Caco-2 (cell line): ENCODE results near the gene ARHGEF33. TPM values are rescaled to one million over a fixed set of nuclear protein-coding genes. Genes with fewer than 3 reads are reported as not detected.

ENCODE experiments used
- BruUV-seq: library from RNA; stranded (reverse); fragments of 400-500 nt; replicated peaks from 2 replicates; lab custom pipeline; 2021; lab: Mats Ljungman, UMichigan
- CTCF ChIA-PET: fragments of 300-600 bp; sonication (Branson Sonifier 250); formaldehyde crosslinking; loops from one replicate; lab custom pipeline; 2022; ENCODE audit warnings: antibody characterized with exemption; lab: Charles Lee
- POLR2A ChIA-PET: fragments of 300-600 bp; sonication (Branson Sonifier 250); formaldehyde crosslinking; loops from one replicate; lab custom pipeline; 2022; ENCODE audit warnings: antibody characterized with exemption; lab: Charles Lee
- DNase-seq, 2 experiments: peaks; one replicate each; pipeline versions ENCODE4 v3.0.0 to v3.0.0-alpha.2; 2020 to 2022
- H3K27me3 ChIP-seq: replicated peaks from 2 replicates; pipeline ENCODE4 v1.6.0; 2011; ENCODE audit warnings: low read length; ENCODE audit not compliant: control insufficient read depth, insufficient read depth
- H3K36me3 ChIP-seq: 2 replicates; pipeline ENCODE4 v1.5.1; 2011; ENCODE audit warnings: low read length; ENCODE audit not compliant: control insufficient read depth, insufficient read depth
- H3K4me1 ChIP-seq: fragments of 250-450 bp; sonication (Bioruptor Pico); 2 replicates; pipeline ENCODE4 v1.5.1; 2020; ENCODE audit warnings: mild to moderate bottlenecking
- H3K4me3 ChIP-seq: 2 replicates; pipeline ENCODE4 v1.5.1; 2011; ENCODE audit warnings: low read depth, mild to moderate bottlenecking, control low read depth, low read length
- H3K9me3 ChIP-seq: fragments of 250-450 bp; sonication (Bioruptor Pico); 2 replicates; pipeline ENCODE4 v1.5.1; 2020; ENCODE audit warnings: mild to moderate bottlenecking, moderate library complexity
- H3K27ac Mint-ChIP-seq: one replicate; pipeline ENCODE4 v1.8.0; 2022; ENCODE audit warnings: mixed read lengths; ENCODE audit not compliant: unreplicated experiment
- H3K27me3 Mint-ChIP-seq: one replicate; pipeline ENCODE4 v1.8.0; 2022; ENCODE audit warnings: mixed read lengths; ENCODE audit not compliant: insufficient read depth, unreplicated experiment
- H3K36me3 Mint-ChIP-seq: one replicate; pipeline ENCODE4 v1.8.0; 2022; ENCODE audit warnings: mild to moderate bottlenecking, mixed read lengths; ENCODE audit not compliant: insufficient read depth, unreplicated experiment
- H3K4me1 Mint-ChIP-seq: one replicate; pipeline ENCODE4 v1.8.0; 2022; ENCODE audit warnings: low read depth, mixed read lengths; ENCODE audit not compliant: unreplicated experiment
- H3K4me3 Mint-ChIP-seq: one replicate; pipeline ENCODE4 v1.8.0; 2022; ENCODE audit warnings: mild to moderate bottlenecking, moderate library complexity, mixed read lengths; ENCODE audit not compliant: unreplicated experiment
- H3K9me3 Mint-ChIP-seq: one replicate; pipeline ENCODE4 v1.8.0; 2022; ENCODE audit warnings: mixed read lengths; ENCODE audit not compliant: unreplicated experiment
- intact Hi-C: fragments of 100-400 bp; cut with micrococcal nuclease; formaldehyde crosslinking; loops from one replicate; pipeline ENCODE4 v1.10.0; 2022; ENCODE audit not compliant: unreplicated experiment
- total RNA-seq: library from RNA; stranded (reverse); gene quantifications from 2 replicates; pipeline ENCODE4 v1.2.3, GENCODE V29; 2022
- TF ChIP-seq, protein P1 (sequence below), 2 experiments: fragments of 200-600 bp in 1 of 2; IDR thresholded peaks; 1 replicate in 1 of 2; 2 replicates in 1 of 2; pipeline versions ENCODE4 v1.5.1 to v1.8.0; 2011 to 2022; ENCODE audit warnings: antibody characterized with exemption in 1 of 2, control low read depth in 1 of 2, inconsistent platforms in 1 of 2, low read depth in 1 of 2, low read length in 1 of 2, mild to moderate bottlenecking in 1 of 2, moderate library complexity in 1 of 2; ENCODE audit not compliant: insufficient read depth in 1 of 2, severe bottlenecking in 1 of 2, unreplicated experiment in 1 of 2

Gene ARHGEF33
- total RNA-seq, 1 experiment from 2014 or later, result not detected

DNA sequence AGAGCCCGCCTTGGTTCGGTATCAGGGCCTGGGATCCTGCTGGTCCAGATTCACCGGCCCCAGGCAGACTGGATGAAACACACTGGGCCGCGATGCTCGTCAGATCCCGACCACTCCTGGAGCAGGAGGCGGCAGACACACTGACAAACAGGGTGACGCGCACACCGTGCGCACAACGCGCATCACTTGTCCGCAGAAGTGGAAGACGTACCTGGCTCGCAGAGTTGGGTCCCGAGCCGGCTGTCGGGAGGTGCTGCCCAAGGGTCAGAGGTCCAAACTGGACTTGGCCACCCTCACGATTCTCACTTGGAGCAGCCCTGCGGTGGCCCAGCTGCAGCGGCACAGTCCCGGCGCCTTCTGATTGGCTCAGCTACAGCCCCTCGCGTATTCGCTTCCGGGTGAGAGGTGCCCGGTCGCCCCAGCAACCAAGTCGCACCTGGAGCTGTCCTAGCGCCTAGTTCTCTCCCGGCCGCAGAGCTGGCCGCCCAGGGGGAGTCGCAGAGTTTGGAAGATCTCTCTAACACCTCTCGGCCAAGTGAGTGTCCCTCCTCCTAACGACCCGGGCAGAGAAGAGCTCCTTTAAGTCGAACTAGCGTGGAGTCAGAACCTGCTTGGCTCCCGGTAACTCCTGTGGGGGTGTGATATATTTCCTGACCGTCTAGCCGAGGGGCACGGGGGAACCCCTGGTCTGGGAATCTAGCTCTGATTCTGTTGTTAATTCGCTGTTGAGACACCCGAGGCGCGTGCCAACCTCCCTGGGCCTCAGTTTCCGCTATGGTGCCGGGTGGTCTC, 13.9 kb upstream of the ARHGEF33 start, which contains the start of the genes DHX57 and MORN2:
Gene DHX57 (minus strand): TSS at position 359 of the 792 bp plus-strand sequence. CDS start 7,529 bp downstream, outside the sequence.
Gene MORN2 (plus strand): TSS at position 401 of the 792 bp plus-strand sequence.
- intact Hi-C loops, result no loop called here

DNA sequence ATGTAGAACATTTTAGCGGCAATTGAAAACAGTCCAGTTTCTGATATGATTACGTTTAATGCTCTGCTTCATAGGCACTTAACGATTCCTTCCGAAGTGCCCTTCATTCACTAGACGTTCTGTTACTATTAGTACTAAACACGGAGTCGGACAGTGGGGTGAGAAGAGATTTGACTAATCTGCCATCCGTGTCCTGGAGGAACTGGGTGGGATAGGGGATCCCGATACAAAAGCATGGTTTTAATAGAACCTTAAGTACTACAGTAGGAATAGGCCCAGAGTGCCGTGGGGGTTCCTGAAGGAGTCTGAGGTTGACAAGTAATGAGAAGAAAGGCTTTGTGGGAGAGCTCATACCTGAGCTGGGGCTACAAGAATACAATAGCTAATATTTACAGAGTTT, 13.3 kb upstream of the ARHGEF33 start:
- H3K4me3 ChIP-seq, result peak overlapping the region; percentile 74
- peak overlapping the region; percentile 90 for H3K4me3 Mint-ChIP-seq
- peak in 1 of 2 experiments; percentile 9 for DNase-seq
- H3K4me1 Mint-ChIP-seq, result peaks cover 8% of the 10 kb centered on the region
- H3K9me3 ChIP-seq, result no peaks in the 10 kb centered on the region
- no peaks in the 10 kb centered on the region for H3K27me3 Mint-ChIP-seq
- peaks cover 14% of the 10 kb centered on the region for H3K9me3 Mint-ChIP-seq
- intact Hi-C loops, result no loop called here
- peak overlapping the region; percentile 91 for H3K27ac Mint-ChIP-seq
- no TSS peak for BruUV-seq
- no peaks in the 10 kb centered on the region for H3K27me3 ChIP-seq
- peaks cover 10% of the 10 kb centered on the region for H3K36me3 Mint-ChIP-seq
- ChIA-PET CTCF (no interaction called here), POLR2A (interaction anchor here (1.8 kb wide), 1 partner anchor 125 kb away, joined by 19 read pairs; the partner anchor contains the start of gene SRSF7)
- H3K36me3 ChIP-seq, result no peaks in the 10 kb centered on the region
- TF ChIP-seq, protein P1, sequence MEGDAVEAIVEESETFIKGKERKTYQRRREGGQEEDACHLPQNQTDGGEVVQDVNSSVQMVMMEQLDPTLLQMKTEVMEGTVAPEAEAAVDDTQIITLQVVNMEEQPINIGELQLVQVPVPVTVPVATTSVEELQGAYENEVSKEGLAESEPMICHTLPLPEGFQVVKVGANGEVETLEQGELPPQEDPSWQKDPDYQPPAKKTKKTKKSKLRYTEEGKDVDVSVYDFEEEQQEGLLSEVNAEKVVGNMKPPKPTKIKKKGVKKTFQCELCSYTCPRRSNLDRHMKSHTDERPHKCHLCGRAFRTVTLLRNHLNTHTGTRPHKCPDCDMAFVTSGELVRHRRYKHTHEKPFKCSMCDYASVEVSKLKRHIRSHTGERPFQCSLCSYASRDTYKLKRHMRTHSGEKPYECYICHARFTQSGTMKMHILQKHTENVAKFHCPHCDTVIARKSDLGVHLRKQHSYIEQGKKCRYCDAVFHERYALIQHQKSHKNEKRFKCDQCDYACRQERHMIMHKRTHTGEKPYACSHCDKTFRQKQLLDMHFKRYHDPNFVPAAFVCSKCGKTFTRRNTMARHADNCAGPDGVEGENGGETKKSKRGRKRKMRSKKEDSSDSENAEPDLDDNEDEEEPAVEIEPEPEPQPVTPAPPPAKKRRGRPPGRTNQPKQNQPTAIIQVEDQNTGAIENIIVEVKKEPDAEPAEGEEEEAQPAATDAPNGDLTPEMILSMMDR (IDR thresholded peaks at IDR 0.05; ENCODE audit: insufficient read depth in 1 of 2, low read depth in 1 of 2, low read length in 1 of 2, severe bottlenecking in 1 of 2, unreplicated experiment in 1 of 2), result no peak
- no peaks in the 10 kb centered on the region for H3K4me1 ChIP-seq

More for the DNA sequence above, 13.9 kb upstream of the ARHGEF33 start, which contains the start of the genes DHX57 and MORN2:
- no peaks in the 10 kb centered on the region for H3K27me3 ChIP-seq
- H3K27me3 Mint-ChIP-seq, result no peaks in the 10 kb centered on the region
- ChIA-PET CTCF (no interaction called here), POLR2A (interaction anchor here (1.8 kb wide), 1 partner anchor 125 kb away, joined by 19 read pairs; the partner anchor contains the start of gene SRSF7)
- peak within 1 kb of the TSS; percentile 74 for H3K4me3 ChIP-seq
- peaks cover 18% of the 10 kb centered on the region for H3K9me3 Mint-ChIP-seq
- H3K4me3 Mint-ChIP-seq, result peak within 1 kb of the TSS; percentile 90
- H3K36me3 Mint-ChIP-seq, result peaks cover 10% of the 10 kb centered on the region
- H3K4me1 Mint-ChIP-seq, result peaks cover 8% of the 10 kb centered on the region
- peak within 1 kb of the TSS; percentile 91 for H3K27ac Mint-ChIP-seq
- peak; percentile 90 to 92 for DNase-seq
- no TSS peak for BruUV-seq
- TF ChIP-seq, protein P1 (IDR thresholded peaks at IDR 0.05; ENCODE audit: insufficient read depth in 1 of 2, low read depth in 1 of 2, low read length in 1 of 2, severe bottlenecking in 1 of 2, unreplicated experiment in 1 of 2), result no peak
- no peaks in the 10 kb centered on the region for H3K4me1 ChIP-seq
- no peaks in the 10 kb centered on the region for H3K36me3 ChIP-seq
- no peaks in the 10 kb centered on the region for H3K9me3 ChIP-seq

DNA sequence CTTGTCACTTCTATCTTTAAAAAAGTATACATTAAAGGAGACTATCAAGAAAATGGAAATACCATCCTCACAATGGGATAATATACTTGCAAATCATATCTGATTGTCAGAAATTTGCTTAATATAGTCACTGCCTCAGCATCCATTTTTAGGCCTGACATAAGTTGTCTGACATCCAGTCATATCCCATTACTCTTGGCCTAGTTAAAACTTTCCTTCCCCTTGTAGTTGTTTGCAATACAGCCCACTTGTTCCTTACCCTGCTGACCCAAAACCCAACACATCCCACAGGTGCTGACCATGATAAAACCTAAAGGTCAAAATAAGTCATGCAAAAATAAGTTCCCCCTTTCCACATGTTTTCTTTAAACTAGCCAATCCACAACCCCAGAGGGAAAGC, 3.6 kb upstream of the ARHGEF33 start:
- POLR2A ChIA-PET, result no interaction called here
- intact Hi-C loops, result no loop called here
- BruUV-seq, result no TSS peak
- Histone ChIP-seq H3K4me3 (no peak overlapping the region), H3K27me3 (no peaks in the 10 kb centered on the region), H3K9me3 (no peaks in the 10 kb centered on the region), H3K4me1 (no peaks in the 10 kb centered on the region), H3K36me3 (no peaks in the 10 kb centered on the region)
- Mint-ChIP-seq H3K27ac (no peak overlapping the region), H3K27me3 (peaks cover under 1% of the 10 kb centered on the region), H3K4me3 (no peak overlapping the region), H3K36me3 (no peaks in the 10 kb centered on the region), H3K4me1 (no peaks in the 10 kb centered on the region), H3K9me3 (no peaks in the 10 kb centered on the region)
- TF ChIP-seq, protein P1 (IDR thresholded peaks at IDR 0.05; ENCODE audit: insufficient read depth in 1 of 2, low read depth in 1 of 2, low read length in 1 of 2, severe bottlenecking in 1 of 2, unreplicated experiment in 1 of 2), result no peak
- no peak for DNase-seq
- CTCF ChIA-PET, result no interaction called here
